K562 (cell line): ENCODE results near the gene UNC5C. TPM values are rescaled to one million over a fixed set of nuclear protein-coding genes. Genes with fewer than 3 reads are reported as not detected.
A peak's percentile ranks its signal among the peaks of the same experiment; 100 is the strongest.

Experiments
- ATAC-seq: fragments of 200-7000 bp; cut with Tn5 transposase; 3 replicates; pipeline ENCODE4 v1.9.1; 2020; ENCODE audit warnings: moderate library complexity
- BruUV-seq: library from RNA; stranded (reverse); fragments of 400-500 nt; replicated peaks from 2 replicates; lab custom pipeline; 2021; lab: Mats Ljungman, UMichigan
- CTCF ChIA-PET: fragments of 300-600 bp; formaldehyde crosslinking; extraction: SDS; loops from one replicate; lab custom pipeline; 2021; ENCODE audit warnings: low intra/inter-chr PET ratio; lab: Yijun Ruan, JAX
- POLR2A ChIA-PET: fragments of 300-600, 350-650 bp; sonication (Branson Sonifier 250); formaldehyde crosslinking; extraction: SDS; loops from one replicate; lab custom pipeline; 2021; ENCODE audit warnings: antibody characterized with exemption, inconsistent platforms; lab: Yijun Ruan, JAX
- DNase-seq, 4 experiments: peaks; one replicate each; pipeline versions ENCODE4 v3.0.0 to v3.0.0-alpha.2; 2011 to 2018; ENCODE audit warnings: low spot score in 3 of 4, mixed read lengths in 3 of 4; ENCODE audit errors: extremely low read depth in 1 of 4
- FAIRE-seq: peaks from 2 replicates; lab custom pipeline; 2011; peaks lifted over from hg19 to GRCh38; lab: Jason Lieb, UNC
- H2AFZ ChIP-seq: 2 replicates; pipeline ENCODE4 v1.6.0; 2011; ENCODE audit warnings: low read depth, low read length, control low read depth, inconsistent platforms
- H3K27ac ChIP-seq: fragments of 200-600 bp; 3 replicates; pipeline ENCODE4 v1.8.0; 2011; ENCODE audit warnings: low read depth, mild to moderate bottlenecking, control low read depth, inconsistent platforms, low read length, moderate library complexity, mixed read lengths; ENCODE audit errors: extremely low read depth
- H3K27me3 ChIP-seq, 2 experiments: fragments of 300-600 bp in 1 of 2; 2 replicates in 1 of 2; 3 replicates in 1 of 2; pipeline versions ENCODE4 v1.6.0 to v1.8.0; 2011; ENCODE audit warnings: inconsistent platforms in 2 of 2, low read length in 2 of 2, mild to moderate bottlenecking in 1 of 2, mixed read lengths in 1 of 2, moderate library complexity in 1 of 2; ENCODE audit not compliant: control insufficient read depth in 2 of 2, insufficient read depth in 2 of 2
- H3K36me3 ChIP-seq: fragments of 300-600 bp; 3 replicates; pipeline ENCODE4 v1.8.0; 2011; ENCODE audit warnings: mild to moderate bottlenecking, low read length, inconsistent platforms; ENCODE audit not compliant: control insufficient read depth, insufficient read depth
- H3K4me1 ChIP-seq, 2 experiments: fragments of 200-600 bp in 1 of 2; replicated peaks in 1 of 2; 2 replicates in 1 of 2; 3 replicates in 1 of 2; pipeline versions ENCODE4 v1.5.1 to v1.8.0; 2011; ENCODE audit warnings: inconsistent platforms in 2 of 2, low read length in 2 of 2, mild to moderate bottlenecking in 1 of 2, mixed read lengths in 1 of 2, moderate library complexity in 1 of 2; ENCODE audit not compliant: control insufficient read depth in 2 of 2, insufficient read depth in 2 of 2
- H3K4me2 ChIP-seq: 2 replicates; pipeline ENCODE4 v1.6.1; 2011; ENCODE audit warnings: low read length, control low read depth, inconsistent platforms, mixed read lengths; ENCODE audit not compliant: insufficient read depth
- H3K4me3 ChIP-seq: fragments of 200-600 bp; sonication (generic), shearing (Covaris generic); 2 replicates; pipeline ENCODE4 v1.5.1; 2016; ENCODE audit warnings: control low read depth, inconsistent platforms
- H3K79me2 ChIP-seq: fragments of 200-600 bp; 3 replicates; pipeline ENCODE4 v1.8.0; 2011; ENCODE audit warnings: low read length, inconsistent platforms; ENCODE audit not compliant: control insufficient read depth, insufficient read depth
- H3K9ac ChIP-seq, 2 experiments: 2 replicates each; pipeline versions ENCODE4 v1.6.0 to v1.6.1; 2011; ENCODE audit warnings: low read depth in 2 of 2, low read length in 2 of 2, control low read depth in 1 of 2, inconsistent platforms in 1 of 2, mild to moderate bottlenecking in 1 of 2, mixed read lengths in 1 of 2; ENCODE audit not compliant: insufficient read depth in 1 of 2
- H3K9me1 ChIP-seq: one replicate; pipeline ENCODE4 v1.6.0; 2011; ENCODE audit warnings: inconsistent platforms, mild to moderate bottlenecking, low read length, moderate library complexity; ENCODE audit not compliant: control insufficient read depth, insufficient read depth
- H3K9me3 ChIP-seq: replicated peaks from 2 replicates; pipeline ENCODE4 v1.5.1; 2011; ENCODE audit warnings: low read depth, low read length, inconsistent platforms; ENCODE audit not compliant: control insufficient read depth, insufficient read depth
- H4K20me1 ChIP-seq: replicated peaks from 2 replicates; pipeline ENCODE4 v1.6.1; 2011; ENCODE audit warnings: low read length, inconsistent platforms, mixed read lengths; ENCODE audit not compliant: control insufficient read depth, insufficient read depth
- C11orf30 ChIP-seq: fragments of 450-650 bp; IDR thresholded peaks from 2 replicates; pipeline ENCODE4 v1.6.1; 2016; ENCODE audit warnings: low read depth, mild to moderate bottlenecking
- CHD1 ChIP-seq: fragments of 200-600 bp; sonication (generic); IDR thresholded peaks from one replicate; pipeline ENCODE4 v1.6.1; 2012; ENCODE audit warnings: mild to moderate bottlenecking, moderate library complexity, low read length, inconsistent platforms
- CSDE1 ChIP-seq, 2 experiments: fragments of 450-650 bp; IDR thresholded peaks; 2 replicates each; pipeline ENCODE4 v1.6.1; 2016; ENCODE audit warnings: mild to moderate bottlenecking in 1 of 2
- CTBP1 ChIP-seq: fragments of 450-650 bp; IDR thresholded peaks from 2 replicates; pipeline ENCODE4 v1.6.1; 2016; ENCODE audit warnings: borderline replicate concordance
- CTCF ChIP-seq, 3 experiments: IDR thresholded peaks in 2 of 3; conservative IDR thresholded peaks in 1 of 3; 2 replicates each; pipeline ENCODE4 v1.5.1; 2011 to 2012; ENCODE audit warnings: low read length in 3 of 3, mild to moderate bottlenecking in 3 of 3, control low read depth in 2 of 3, improper control_type of control experiment in 1 of 3, inconsistent platforms in 1 of 3, low read depth in 1 of 3, mixed read lengths in 1 of 3, moderate library complexity in 1 of 3; ENCODE audit not compliant: insufficient read depth in 2 of 3
- CTCFL ChIP-seq: IDR thresholded peaks from 2 replicates; pipeline ENCODE4 v1.6.1; 2011; ENCODE audit warnings: borderline replicate concordance, low read depth, mild to moderate bottlenecking, moderate library complexity, low read length; ENCODE audit not compliant: insufficient read depth, poor library complexity, severe bottlenecking
- ETV1 ChIP-seq: fragments of 450-650 bp; conservative IDR thresholded peaks from 2 replicates; pipeline ENCODE4 v1.6.1; 2016; ENCODE audit warnings: missing genetic modification characterization, control low read depth, low read depth, missing compliant biosample characterization
- FOXJ3 ChIP-seq: sonication (generic); formaldehyde crosslinking; IDR thresholded peaks from 2 replicates; pipeline ENCODE4 v1.4.0; 2020; ENCODE audit warnings: mild to moderate bottlenecking, missing genetic modification reagents
- PTRF ChIP-seq: fragments of 450-650 bp; IDR thresholded peaks from 2 replicates; pipeline ENCODE4 v1.6.1; 2016; ENCODE audit warnings: mild to moderate bottlenecking, missing genetic modification characterization, missing compliant biosample characterization
- RAD21 ChIP-seq, 2 experiments: fragments of 250-450 bp in 1 of 2; fragments of 450-650 bp in 1 of 2; sonication (Bioruptor Pico) in 1 of 2; formaldehyde crosslinking in 1 of 2; IDR thresholded peaks in 1 of 2; conservative IDR thresholded peaks in 1 of 2; 2 replicates each; pipeline versions ENCODE4 v1.4.0 to v1.8.0; 2020 to 2022; ENCODE audit warnings: mild to moderate bottlenecking in 2 of 2, moderate library complexity in 1 of 2
- RB1 ChIP-seq: fragments of 450-650 bp; IDR thresholded peaks from 2 replicates; pipeline ENCODE4 v1.6.1; 2017; ENCODE audit warnings: low read depth, mild to moderate bottlenecking
- SIN3B ChIP-seq: fragments of 450-650 bp; IDR thresholded peaks from 2 replicates; pipeline ENCODE4 v1.6.1; 2017; ENCODE audit warnings: low read depth, mild to moderate bottlenecking, moderate library complexity
- SMC3 ChIP-seq: conservative IDR thresholded peaks from 2 replicates; pipeline ENCODE4 v1.6.1; 2011; ENCODE audit warnings: low read depth, low read length, improper control_type of control experiment; ENCODE audit not compliant: insufficient read depth
- SOX6 ChIP-seq: fragments of 450-650 bp; IDR thresholded peaks from 2 replicates; pipeline ENCODE4 v1.6.1; 2014; ENCODE audit warnings: mild to moderate bottlenecking
- WGBS: fragments of 100-300 bp; shearing (Covaris generic); methylation state at CpG from one replicate; pipeline ENCODE4 v1.1.6; 2016; ENCODE audit warnings: low coverage, mixed read lengths; ENCODE audit not compliant: insufficient coverage; ENCODE audit errors: missing lambda C conversion rate; 5-methylcytosine and 5-hydroxymethylcytosine counted together
- in situ Hi-C: fragments of 300-500 bp; cut with MboI; formaldehyde crosslinking; loops from 4 replicates; pipeline ENCODE4 v1.15.0; 2018; ENCODE audit warnings: inconsistent platforms, mixed read lengths
- intact Hi-C: fragments of 100-400 bp; cut with micrococcal nuclease; formaldehyde crosslinking; loops from 2 replicates; pipeline ENCODE4 v1.14.2; 2022
- polyA plus RNA-seq, 8 experiments: library from polyadenylated mRNA; depleted of rRNA in 4 of 8; stranded (reverse) in 5 of 8; unstranded in 3 of 8; fragments of >200 nt; fragmentation: Nextera tagmentation in 2 of 8; fragmentation: Illumina TruSeq in 1 of 8; extraction: Ambion mirVana in 2 of 8; extraction: Trizol in 1 of 8; gene quantifications; 2 replicates each; pipeline versions ENCODE4 v1.2.1 to v1.2.3, GENCODE V29; 2011 to 2014; ENCODE audit warnings: inconsistent platforms in 1 of 8, missing spikeins in 1 of 8
- total RNA-seq, 7 experiments: library from RNA; depleted of rRNA in 6 of 7; stranded (reverse); fragments of >200 nt in 6 of 7; fragmentation: Illumina TruSeq in 2 of 7; extraction: Trizol in 2 of 7; gene quantifications; 2 replicates each; pipeline versions ENCODE4 v1.2.1 to v1.2.3, GENCODE V29; 2011 to 2021; ENCODE audit warnings: low replicate concordance in 1 of 7

UNC5C gene
- total and polyA plus RNA-seq, 9 of the 15 experiments (the other 6 are each of a cell fraction or from before 2014, with no cell fraction given) = under 0.01 to 0.10 (median 0.03) TPM; not detected in 1

- H3K36me3 ChIP-seq = no peaks in the 10 kb centered on the region
- no peak overlapping the region for H2AFZ ChIP-seq
- H3K9ac ChIP-seq = no peak overlapping the region
- intact Hi-C loops = loop anchor here (5.0 to 10.0 kb wide), 2 partner anchors 380 to 498 kb away; no protein-coding TSS in a partner anchor
- BruUV-seq = no TSS peak
- ChIA-PET POLR2A (interaction anchor here (0.5 to 1.1 kb wide), 4 partner anchors 20 to 510 kb away, joined by 3 read pairs; no protein-coding TSS in a partner anchor), CTCF (interaction anchor here (1.2 kb wide), 1 partner anchor 504 kb away, joined by 6 read pairs; no protein-coding TSS in a partner anchor)
- H3K9me3 ChIP-seq = no peaks in the 10 kb centered on the region
- FAIRE-seq = peak; percentile 65
- H3K4me1 ChIP-seq = no peaks in the 10 kb centered on the region
- DNase-seq = peak in 3 of 4 experiments; percentile 9 to 44 (median 23)
- peak; percentile 75 for ATAC-seq
- H3K79me2 ChIP-seq = no peaks in the 10 kb centered on the region
- H3K27ac ChIP-seq = no peak overlapping the region
- in situ Hi-C loops = loop anchor here (25.0 kb wide), 1 partner anchor 488 kb away; no protein-coding TSS in a partner anchor
- H3K9me1 ChIP-seq = no peaks in the 10 kb centered on the region
- H3K4me3 ChIP-seq = no peak overlapping the region
- H3K4me2 ChIP-seq = no peak overlapping the region
- 0% methylated on average over 4 of the region's 4 CpGs for WGBS
- H3K27me3 ChIP-seq = no peaks in the 10 kb centered on the region
- no peaks in the 10 kb centered on the region for H4K20me1 ChIP-seq
- TF ChIP-seq FOXJ3 (CRISPR knock-in tag) = no peak
- peak; percentile 9 for TF ChIP-seq CTCFL
- TF ChIP-seq CTBP1 = no peak
- TF ChIP-seq RB1 = no peak
- peak; percentile 40 to 54; a peak in 3 of 4 replicates for TF ChIP-seq RAD21 (CRISPR knock-in tag; conservative IDR thresholded peaks at IDR 0.05 in 1 of 2, IDR thresholded peaks at IDR 0.05 in 1 of 2)
- TF ChIP-seq SOX6 = no peak
- TF ChIP-seq ETV1 (tag) = no peak
- no peak for TF ChIP-seq PTRF (tag)
- TF ChIP-seq CHD1 = no peak
- no peak for TF ChIP-seq SIN3B
- TF ChIP-seq SMC3 = 0 out of 2 replicates have a peak, but pooled peaks have one; percentile 25
- peak; percentile 23 to 56 (median 48); a peak in 5 of 6 replicates for TF ChIP-seq CTCF (IDR thresholded peaks at IDR 0.05 in 2 of 3, conservative IDR thresholded peaks at IDR 0.05 in 1 of 3; ENCODE audit: insufficient read depth in 2 of 3, low read depth in 1 of 3, low read length in 3 of 3)
- no peak for TF ChIP-seq C11orf30
- no peak for TF ChIP-seq CSDE1 (IDR thresholded peaks at IDR 0.05)
These were observed 423.8 kb downstream of the UNC5C start for GRCh38 chr4:95124906-95125504.
